Activated effector memory CD4-positive, alpha-beta T cell treated with Interleukin-2 at 50 U/mL for 16 hours (primary cell): Measurements from ENCODE around the gene PTAFR.

ENCODE experiments used
- DNase-seq: peaks from one replicate; pipeline ENCODE4 v3.0.0-alpha.2; 2020

The PTAFR gene

GRCh38 chr1:28114844-28115243 is 61.6 kb downstream of the PTAFR start:
- DNase-seq = no peak

- no peak for DNase-seq
Observed at GRCh38 chr1:28113242-28113572, 63.3 kb downstream of the PTAFR start.

- DNase-seq = no peak
Observed at GRCh38 chr1:28112388-28113241, 63.9 kb downstream of the PTAFR start.

GRCh38 chr1:28111157-28111556 is 65.3 kb downstream of the PTAFR start:
- DNase-seq = no peak

GRCh38 chr1:28110555-28110954 is 65.9 kb downstream of the PTAFR start:
- no peak for DNase-seq

- no peak for DNase-seq
Observed at GRCh38 chr1:28109639-28110038, 66.9 kb downstream of the PTAFR start.

- no peak for DNase-seq
Observed at GRCh38 chr1:28108001-28108400, 68.5 kb downstream of the PTAFR start.

GRCh38 chr1:28104866-28105467 is 71.5 kb downstream of the PTAFR start:
- no peak for DNase-seq

GRCh38 chr1:28102189-28102588 is 74.3 kb downstream of the PTAFR start:
- DNase-seq = no peak

- no peak for DNase-seq
Observed at GRCh38 chr1:28099050-28099769, 77.3 kb downstream of the PTAFR start.
